Measurements from ENCODE around the gene DIP2C. TPM values are rescaled to one million over a fixed set of nuclear protein-coding genes. Genes with fewer than 3 reads are reported as not detected.

DIP2C gene
- total RNA-seq, 1 experiment from 2014 or later, result 11.4 TPM

DNA sequence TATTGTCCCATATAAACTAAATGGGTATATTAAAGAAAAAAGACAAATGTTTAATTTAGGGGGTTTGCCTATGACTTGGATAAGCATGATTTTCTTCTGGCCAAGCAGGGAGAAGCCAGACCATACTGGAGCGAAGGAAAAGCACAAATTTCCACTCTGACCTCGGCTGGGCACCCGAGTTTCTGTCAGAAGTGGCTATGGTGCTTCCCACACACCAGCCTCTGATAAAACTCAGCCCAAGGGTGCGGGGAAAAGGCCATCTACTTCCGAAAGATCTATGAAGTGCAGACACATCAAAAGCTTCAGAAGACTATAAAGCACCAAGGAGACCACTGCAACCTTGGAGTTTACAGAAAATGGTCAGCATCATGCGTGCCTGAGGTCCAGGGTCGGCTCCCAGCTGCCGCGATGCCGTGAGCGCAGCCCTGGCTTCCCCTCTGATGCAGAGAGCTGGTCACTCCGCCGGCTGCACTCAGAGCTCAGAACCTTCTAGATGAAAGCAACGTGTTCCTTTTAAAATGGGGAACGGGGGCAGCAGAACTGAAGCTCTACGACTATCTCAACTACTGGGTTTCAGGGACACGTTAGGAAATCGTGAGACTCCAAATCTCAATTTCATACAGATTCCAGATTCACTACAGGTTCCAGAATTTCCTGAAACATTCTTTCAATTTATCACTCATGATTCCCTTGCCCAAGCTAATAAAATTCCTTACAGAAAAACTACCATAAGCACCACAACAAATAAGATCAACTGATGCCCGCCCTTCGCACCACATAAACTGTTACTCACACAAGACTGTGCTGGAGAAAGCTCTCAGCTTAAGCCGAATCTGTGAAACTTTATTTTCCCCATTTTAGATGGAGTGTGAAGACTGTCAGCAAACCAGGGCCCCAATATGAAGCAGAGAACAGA lies 84.5 kb downstream of the DIP2C start:
- ChIA-PET POLR2A (no interaction called here), CTCF (no interaction called here)
- Mint-ChIP-seq H3K36me3 (ENCODE audit: insufficient read depth, unreplicated experiment) (peaks cover 6% of the 10 kb centered on the region), H3K9me3 (ENCODE audit: unreplicated experiment) (no peaks in the 10 kb centered on the region), H3K27me3 (ENCODE audit: insufficient read depth, unreplicated experiment) (no peaks in the 10 kb centered on the region), H3K27ac (ENCODE audit: unreplicated experiment) (no peak overlapping the region), H3K4me3 (ENCODE audit: unreplicated experiment) (no peak overlapping the region), H3K4me1 (ENCODE audit: low read depth, unreplicated experiment) (peaks cover 9% of the 10 kb centered on the region)
- Histone ChIP-seq H3K36me3 (ENCODE audit: control insufficient read depth, insufficient read depth, low read length) (no peaks in the 10 kb centered on the region), H3K4me1 (no peaks in the 10 kb centered on the region), H3K4me3 (ENCODE audit: low read depth, low read length) (no peak overlapping the region), H3K9me3 (no peaks in the 10 kb centered on the region), H3K27me3 (replicated peaks; ENCODE audit: control insufficient read depth, insufficient read depth, low read length) (no peaks in the 10 kb centered on the region)
- no peak for DNase-seq
- no TSS peak for BruUV-seq (replicated peaks)
- TF ChIP-seq, protein P1, sequence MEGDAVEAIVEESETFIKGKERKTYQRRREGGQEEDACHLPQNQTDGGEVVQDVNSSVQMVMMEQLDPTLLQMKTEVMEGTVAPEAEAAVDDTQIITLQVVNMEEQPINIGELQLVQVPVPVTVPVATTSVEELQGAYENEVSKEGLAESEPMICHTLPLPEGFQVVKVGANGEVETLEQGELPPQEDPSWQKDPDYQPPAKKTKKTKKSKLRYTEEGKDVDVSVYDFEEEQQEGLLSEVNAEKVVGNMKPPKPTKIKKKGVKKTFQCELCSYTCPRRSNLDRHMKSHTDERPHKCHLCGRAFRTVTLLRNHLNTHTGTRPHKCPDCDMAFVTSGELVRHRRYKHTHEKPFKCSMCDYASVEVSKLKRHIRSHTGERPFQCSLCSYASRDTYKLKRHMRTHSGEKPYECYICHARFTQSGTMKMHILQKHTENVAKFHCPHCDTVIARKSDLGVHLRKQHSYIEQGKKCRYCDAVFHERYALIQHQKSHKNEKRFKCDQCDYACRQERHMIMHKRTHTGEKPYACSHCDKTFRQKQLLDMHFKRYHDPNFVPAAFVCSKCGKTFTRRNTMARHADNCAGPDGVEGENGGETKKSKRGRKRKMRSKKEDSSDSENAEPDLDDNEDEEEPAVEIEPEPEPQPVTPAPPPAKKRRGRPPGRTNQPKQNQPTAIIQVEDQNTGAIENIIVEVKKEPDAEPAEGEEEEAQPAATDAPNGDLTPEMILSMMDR (IDR thresholded peaks at IDR 0.05; ENCODE audit: insufficient read depth in 1 of 2, low read depth in 1 of 2, low read length in 1 of 2, severe bottlenecking in 1 of 2, unreplicated experiment in 1 of 2), result no peak
- intact Hi-C loops (cut with micrococcal nuclease; ENCODE audit: unreplicated experiment), result no loop called here

DNA sequence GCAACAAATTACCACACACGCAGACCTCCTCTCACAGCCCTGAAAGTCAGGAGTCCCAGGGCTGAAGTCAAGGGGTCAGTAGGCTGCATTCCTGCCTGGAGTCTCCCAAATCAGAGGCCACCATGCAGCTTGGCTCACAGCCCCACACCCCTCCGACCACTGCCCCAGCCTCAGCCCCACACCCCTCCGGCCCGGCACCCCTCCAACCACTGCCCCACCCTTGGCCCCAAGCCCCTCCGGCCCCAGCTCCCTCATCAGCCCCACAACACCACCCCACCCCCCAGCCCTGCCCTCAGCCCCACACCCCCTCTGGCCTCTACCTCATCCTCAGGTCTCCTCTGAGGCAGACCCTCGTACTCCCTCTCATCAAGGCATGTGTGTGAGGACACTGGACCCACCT lies 85.7 kb downstream of the DIP2C start:
- ChIA-PET POLR2A (no interaction called here), CTCF (interaction anchor here (0.6 kb wide), 1 partner anchor 445 kb away, joined by 5 read pairs; the partner anchor contains the start of gene IDI1)
- no peak overlapping the region for H3K4me3 Mint-ChIP-seq (ENCODE audit: unreplicated experiment)
- H3K4me3 ChIP-seq (ENCODE audit: low read depth, low read length), result no peak overlapping the region
- no peaks in the 10 kb centered on the region for H3K9me3 Mint-ChIP-seq (ENCODE audit: unreplicated experiment)
- DNase-seq, result no peak
- TF ChIP-seq, protein P1 (IDR thresholded peaks at IDR 0.05; ENCODE audit: insufficient read depth in 1 of 2, low read depth in 1 of 2, low read length in 1 of 2, severe bottlenecking in 1 of 2, unreplicated experiment in 1 of 2), result no peak
- no peaks in the 10 kb centered on the region for H3K27me3 ChIP-seq (replicated peaks; ENCODE audit: control insufficient read depth, insufficient read depth, low read length)
- BruUV-seq (replicated peaks), result no TSS peak
- H3K27me3 Mint-ChIP-seq (ENCODE audit: insufficient read depth, unreplicated experiment), result no peaks in the 10 kb centered on the region
- no peaks in the 10 kb centered on the region for H3K4me1 ChIP-seq
- intact Hi-C loops (cut with micrococcal nuclease; ENCODE audit: unreplicated experiment), result no loop called here
- H3K9me3 ChIP-seq, result no peaks in the 10 kb centered on the region
- no peaks in the 10 kb centered on the region for H3K4me1 Mint-ChIP-seq (ENCODE audit: low read depth, unreplicated experiment)
- no peak overlapping the region for H3K27ac Mint-ChIP-seq (ENCODE audit: unreplicated experiment)
- no peaks in the 10 kb centered on the region for H3K36me3 ChIP-seq (ENCODE audit: control insufficient read depth, insufficient read depth, low read length)
- peaks cover 5% of the 10 kb centered on the region for H3K36me3 Mint-ChIP-seq (ENCODE audit: insufficient read depth, unreplicated experiment)

GRCh38 chr10:602391-603005 lies 87.0 kb downstream of the DIP2C start:
- Histone ChIP-seq H3K4me3 (ENCODE audit: low read depth, low read length) (no peak overlapping the region), H3K9me3 (no peaks in the 10 kb centered on the region), H3K4me1 (no peaks in the 10 kb centered on the region), H3K27me3 (replicated peaks; ENCODE audit: control insufficient read depth, insufficient read depth, low read length) (no peaks in the 10 kb centered on the region), H3K36me3 (ENCODE audit: control insufficient read depth, insufficient read depth, low read length) (no peaks in the 10 kb centered on the region)
- intact Hi-C loops (cut with micrococcal nuclease; ENCODE audit: unreplicated experiment), result no loop called here
- peak in 1 of 2 experiments; percentile 28 for DNase-seq
- H3K4me3 Mint-ChIP-seq (ENCODE audit: unreplicated experiment), result no peak overlapping the region
- BruUV-seq (replicated peaks), result no TSS peak
- H3K27ac Mint-ChIP-seq (ENCODE audit: unreplicated experiment), result no peak overlapping the region
- POLR2A ChIA-PET, result no interaction called here
- no peaks in the 10 kb centered on the region for H3K9me3 Mint-ChIP-seq (ENCODE audit: unreplicated experiment)
- H3K27me3 Mint-ChIP-seq (ENCODE audit: insufficient read depth, unreplicated experiment), result no peaks in the 10 kb centered on the region
- TF ChIP-seq, protein P1 (IDR thresholded peaks at IDR 0.05; ENCODE audit: insufficient read depth in 1 of 2, low read depth in 1 of 2, low read length in 1 of 2, severe bottlenecking in 1 of 2, unreplicated experiment in 1 of 2), result no peak
- H3K36me3 Mint-ChIP-seq (ENCODE audit: insufficient read depth, unreplicated experiment), result no peaks in the 10 kb centered on the region
- H3K4me1 Mint-ChIP-seq (ENCODE audit: low read depth, unreplicated experiment), result no peaks in the 10 kb centered on the region
- CTCF ChIA-PET, result no interaction called here
